OCI-LY7 (cell line): ENCODE data around the gene SOBP.

Experiments used
- EZH2phosphoT487 ChIP-seq: fragments of 200-600 bp; sonication (generic); IDR thresholded peaks from 2 replicates; pipeline ENCODE4 v1.6.1; 2018; ENCODE audit warnings: low read depth, borderline replicate concordance, mild to moderate bottlenecking, mixed run types, antibody characterized with exemption, low read length, moderate library complexity, mixed read lengths
- TF ChIP-seq, protein P1 (sequence below): fragments of 200-600 bp; sonication (generic); conservative IDR thresholded peaks from 2 replicates; pipeline ENCODE4 v1.5.1; 2014; ENCODE audit warnings: mild to moderate bottlenecking, antibody characterized with exemption, low read length, moderate library complexity, mixed read lengths

DNA sequence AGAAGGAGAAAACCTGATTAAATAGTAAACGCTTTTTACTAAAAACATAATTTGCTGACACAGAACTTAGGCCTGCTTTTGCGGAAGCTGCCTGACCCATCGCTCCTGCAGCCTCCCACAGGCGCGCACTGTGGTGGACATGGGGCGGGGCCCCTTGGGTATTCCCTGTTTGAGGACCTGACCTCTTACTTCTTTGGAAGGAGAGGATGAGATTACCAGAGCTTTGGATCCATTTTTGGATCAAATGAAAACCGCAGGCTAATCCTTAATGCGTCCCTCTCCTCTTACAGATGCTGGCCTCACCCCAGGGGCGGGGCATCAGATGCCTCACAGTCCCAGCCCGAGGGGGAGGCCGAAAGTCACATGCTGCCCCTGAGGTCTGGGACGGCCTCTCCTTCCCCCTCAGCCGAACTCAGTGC lies 183.2 kb downstream of the SOBP start:
- TF ChIP-seq, protein P1, sequence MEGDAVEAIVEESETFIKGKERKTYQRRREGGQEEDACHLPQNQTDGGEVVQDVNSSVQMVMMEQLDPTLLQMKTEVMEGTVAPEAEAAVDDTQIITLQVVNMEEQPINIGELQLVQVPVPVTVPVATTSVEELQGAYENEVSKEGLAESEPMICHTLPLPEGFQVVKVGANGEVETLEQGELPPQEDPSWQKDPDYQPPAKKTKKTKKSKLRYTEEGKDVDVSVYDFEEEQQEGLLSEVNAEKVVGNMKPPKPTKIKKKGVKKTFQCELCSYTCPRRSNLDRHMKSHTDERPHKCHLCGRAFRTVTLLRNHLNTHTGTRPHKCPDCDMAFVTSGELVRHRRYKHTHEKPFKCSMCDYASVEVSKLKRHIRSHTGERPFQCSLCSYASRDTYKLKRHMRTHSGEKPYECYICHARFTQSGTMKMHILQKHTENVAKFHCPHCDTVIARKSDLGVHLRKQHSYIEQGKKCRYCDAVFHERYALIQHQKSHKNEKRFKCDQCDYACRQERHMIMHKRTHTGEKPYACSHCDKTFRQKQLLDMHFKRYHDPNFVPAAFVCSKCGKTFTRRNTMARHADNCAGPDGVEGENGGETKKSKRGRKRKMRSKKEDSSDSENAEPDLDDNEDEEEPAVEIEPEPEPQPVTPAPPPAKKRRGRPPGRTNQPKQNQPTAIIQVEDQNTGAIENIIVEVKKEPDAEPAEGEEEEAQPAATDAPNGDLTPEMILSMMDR = no peak
- no peak for TF ChIP-seq EZH2phosphoT487
